ENCODE measurements around the gene NPB. TPM values are rescaled to one million over a fixed set of nuclear protein-coding genes. Genes with fewer than 3 reads are reported as not detected.

The NPB gene
- total RNA-seq, 1 donor from 2014 or later, result 0.96 TPM

DNA sequence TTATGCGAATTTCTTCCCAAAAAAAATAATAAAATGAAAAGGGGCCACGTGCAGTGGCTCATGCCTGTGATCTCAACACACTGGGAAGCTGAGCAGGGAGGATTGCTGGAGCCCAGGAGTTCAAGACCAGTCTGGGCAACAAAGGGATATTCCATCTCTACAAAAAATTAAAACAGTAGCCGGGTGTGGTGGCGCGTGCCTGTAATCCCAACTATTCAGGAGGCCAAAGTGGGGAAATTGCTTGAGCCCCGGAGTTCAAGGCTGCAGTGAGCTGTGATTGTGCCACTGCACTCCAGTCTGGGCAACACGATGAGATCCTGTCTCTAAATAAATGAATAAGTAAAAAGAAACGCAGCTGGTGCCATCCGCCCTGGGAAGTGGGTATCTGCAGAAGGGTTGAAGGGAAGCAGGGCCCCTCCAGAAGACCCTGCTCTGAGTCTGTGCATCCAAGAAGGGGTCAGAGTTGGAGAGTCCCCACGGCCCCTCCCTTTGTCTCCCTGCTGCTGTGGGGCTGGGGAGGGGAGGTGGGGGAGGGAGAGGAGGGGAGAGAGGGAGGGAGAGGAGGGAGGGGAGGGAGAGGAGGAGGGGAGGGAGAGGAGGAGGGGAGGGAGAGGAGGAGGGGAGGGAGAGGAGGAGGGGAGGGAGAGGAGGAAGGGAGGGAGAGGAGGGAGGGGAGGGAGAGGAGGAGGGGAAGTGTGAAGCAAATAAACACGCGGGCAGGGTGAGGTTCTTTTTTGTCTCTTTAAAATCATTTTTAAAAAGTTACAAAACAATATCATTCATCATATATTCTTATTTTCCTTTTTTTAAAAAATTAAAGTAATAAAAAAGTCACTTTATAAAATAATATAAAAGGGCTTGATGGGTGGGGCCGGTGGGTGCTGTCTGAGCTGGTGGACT is 50.0 kb downstream of the NPB start:
- TF ChIP-seq, protein P1, sequence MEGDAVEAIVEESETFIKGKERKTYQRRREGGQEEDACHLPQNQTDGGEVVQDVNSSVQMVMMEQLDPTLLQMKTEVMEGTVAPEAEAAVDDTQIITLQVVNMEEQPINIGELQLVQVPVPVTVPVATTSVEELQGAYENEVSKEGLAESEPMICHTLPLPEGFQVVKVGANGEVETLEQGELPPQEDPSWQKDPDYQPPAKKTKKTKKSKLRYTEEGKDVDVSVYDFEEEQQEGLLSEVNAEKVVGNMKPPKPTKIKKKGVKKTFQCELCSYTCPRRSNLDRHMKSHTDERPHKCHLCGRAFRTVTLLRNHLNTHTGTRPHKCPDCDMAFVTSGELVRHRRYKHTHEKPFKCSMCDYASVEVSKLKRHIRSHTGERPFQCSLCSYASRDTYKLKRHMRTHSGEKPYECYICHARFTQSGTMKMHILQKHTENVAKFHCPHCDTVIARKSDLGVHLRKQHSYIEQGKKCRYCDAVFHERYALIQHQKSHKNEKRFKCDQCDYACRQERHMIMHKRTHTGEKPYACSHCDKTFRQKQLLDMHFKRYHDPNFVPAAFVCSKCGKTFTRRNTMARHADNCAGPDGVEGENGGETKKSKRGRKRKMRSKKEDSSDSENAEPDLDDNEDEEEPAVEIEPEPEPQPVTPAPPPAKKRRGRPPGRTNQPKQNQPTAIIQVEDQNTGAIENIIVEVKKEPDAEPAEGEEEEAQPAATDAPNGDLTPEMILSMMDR (IDR thresholded peaks at IDR 0.05; ENCODE audit: partially characterized antibody, unreplicated experiment), result no peak
- Mint-ChIP-seq H3K4me1 (ENCODE audit: low read depth, unreplicated experiment) (peaks cover 9% of the 10 kb centered on the region), H3K9me3 (ENCODE audit: unreplicated experiment) (peaks cover 6% of the 10 kb centered on the region), H3K27ac (ENCODE audit: unreplicated experiment) (peak overlapping the region; percentile 48), H3K36me3 (ENCODE audit: unreplicated experiment) (no peaks in the 10 kb centered on the region), H3K27me3 (ENCODE audit: unreplicated experiment) (peaks cover 3% of the 10 kb centered on the region), H3K4me3 (ENCODE audit: unreplicated experiment) (no peak overlapping the region)
- DNase-seq, result no peak

Other genes starting within 250 kb of the NPB start
- not detected for gene PDE6G, start 245.7 kb upstream of the NPB start, total RNA-seq (ENCODE audit: unreplicated experiment)
- 24.7 TPM for gene OXLD1, start 235.6 kb upstream of the NPB start, total RNA-seq (ENCODE audit: unreplicated experiment)
- gene CCDC137, start 235.5 kb upstream of the NPB start, total RNA-seq (ENCODE audit: unreplicated experiment), result 33.8 TPM
- gene ARL16, start 218.4 kb upstream of the NPB start, total RNA-seq (ENCODE audit: unreplicated experiment), result 55.2 TPM
- 167 TPM for gene HGS, start 218.2 kb upstream of the NPB start, total RNA-seq (ENCODE audit: unreplicated experiment)
- gene MRPL12, start 198.9 kb upstream of the NPB start, total RNA-seq (ENCODE audit: unreplicated experiment), result 57.7 TPM
- gene SLC25A10, start 190.0 kb upstream of the NPB start, total RNA-seq (ENCODE audit: unreplicated experiment), result 60.8 TPM
- 6.7 TPM for gene GCGR, start 98.1 kb upstream of the NPB start, total RNA-seq (ENCODE audit: unreplicated experiment)
- gene MCRIP1, start 68.9 kb upstream of the NPB start, total RNA-seq (ENCODE audit: unreplicated experiment), result 218 TPM
- 0.81 TPM for gene PPP1R27, start 67.2 kb upstream of the NPB start, total RNA-seq (ENCODE audit: unreplicated experiment)
- 259 TPM for gene P4HB, start 41.7 kb upstream of the NPB start, total RNA-seq (ENCODE audit: unreplicated experiment)
- gene ARHGDIA, start 30.9 kb upstream of the NPB start, total RNA-seq (ENCODE audit: unreplicated experiment), result 432 TPM
- gene ALYREF, start 10.7 kb upstream of the NPB start, total RNA-seq (ENCODE audit: unreplicated experiment), result 80.6 TPM
- 118 TPM for gene ANAPC11, start 10.5 kb upstream of the NPB start, total RNA-seq (ENCODE audit: unreplicated experiment)
- 63.0 TPM for gene PCYT2, start 9.2 kb downstream of the NPB start, total RNA-seq (ENCODE audit: unreplicated experiment)
- gene SIRT7, start 15.9 kb downstream of the NPB start, total RNA-seq (ENCODE audit: unreplicated experiment), result 38.7 TPM
- gene MAFG, start 25.5 kb downstream of the NPB start, total RNA-seq (ENCODE audit: unreplicated experiment), result 30.6 TPM
- 68.1 TPM for gene PYCR1, start 35.1 kb downstream of the NPB start, total RNA-seq (ENCODE audit: unreplicated experiment)
- 0.69 TPM for gene MYADML2, start 45.0 kb downstream of the NPB start, total RNA-seq (ENCODE audit: unreplicated experiment)
- 39.8 TPM for gene NOTUM, start 58.9 kb downstream of the NPB start, total RNA-seq (ENCODE audit: unreplicated experiment)
- gene ASPSCR1, start 75.4 kb downstream of the NPB start, total RNA-seq (ENCODE audit: unreplicated experiment), result 51.7 TPM
- gene CENPX, start 120.6 kb downstream of the NPB start, total RNA-seq (ENCODE audit: unreplicated experiment), result 59.9 TPM
- gene LRRC45, start 121.1 kb downstream of the NPB start, total RNA-seq (ENCODE audit: unreplicated experiment), result 29.6 TPM
- 46.0 TPM for gene RAC3, start 129.4 kb downstream of the NPB start, total RNA-seq (ENCODE audit: unreplicated experiment)
- 89.5 TPM for gene DCXR, start 135.5 kb downstream of the NPB start, total RNA-seq (ENCODE audit: unreplicated experiment)
- gene RFNG, start 149.6 kb downstream of the NPB start, total RNA-seq (ENCODE audit: unreplicated experiment), result 50.8 TPM
- 115 TPM for gene GPS1, start 149.7 kb downstream of the NPB start, total RNA-seq (ENCODE audit: unreplicated experiment)
- gene DUS1L, start 163.6 kb downstream of the NPB start, total RNA-seq (ENCODE audit: unreplicated experiment), result 122 TPM
- gene FASN, start 196.0 kb downstream of the NPB start, total RNA-seq (ENCODE audit: unreplicated experiment), result 439 TPM